ENCODE results near the gene ABCC4.

The ABCC4 gene

GRCh38 chr13:95258619-95259194, 42.5 kb downstream of the ABCC4 start:
- in situ Hi-C loops (cut with MboI; ENCODE audit: low sequenced_read_pairs), result no loop called here

DNA sequence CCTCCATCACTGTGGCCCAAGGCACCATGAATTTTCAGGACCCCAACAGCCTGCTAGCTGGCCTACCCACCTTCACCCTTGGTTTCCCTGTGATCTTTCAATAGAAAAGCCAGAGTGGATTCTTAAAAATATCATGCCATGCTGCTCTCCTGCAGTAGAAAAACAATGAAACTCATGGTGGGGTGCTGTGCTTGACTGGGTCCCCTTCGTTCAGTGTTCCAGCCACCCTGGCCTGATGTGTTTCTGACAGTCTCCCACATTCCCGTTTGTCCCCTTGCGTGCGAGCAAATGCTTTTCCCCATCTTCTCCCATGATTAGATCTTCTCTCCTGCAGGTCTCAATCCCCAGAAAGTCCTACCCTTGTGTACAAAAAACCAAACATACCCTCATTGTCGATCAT, 43.2 kb downstream of the ABCC4 start:
- in situ Hi-C loops (cut with MboI; ENCODE audit: low sequenced_read_pairs), result no loop called here

GRCh38 chr13:95256091-95256490, 45.2 kb downstream of the ABCC4 start:
- in situ Hi-C loops (cut with MboI; ENCODE audit: low sequenced_read_pairs), result no loop called here

- in situ Hi-C loops (cut with MboI; ENCODE audit: low sequenced_read_pairs), result no loop called here
These were observed 46.0 kb downstream of the ABCC4 start for GRCh38 chr13:95255072-95255732.

- in situ Hi-C loops (cut with MboI; ENCODE audit: low sequenced_read_pairs), result no loop called here
These were observed 46.9 kb downstream of the ABCC4 start for GRCh38 chr13:95254339-95254738.

- in situ Hi-C loops (cut with MboI; ENCODE audit: low sequenced_read_pairs), result no loop called here
These were observed 48.2 kb downstream of the ABCC4 start for GRCh38 chr13:95253033-95253432.

DNA sequence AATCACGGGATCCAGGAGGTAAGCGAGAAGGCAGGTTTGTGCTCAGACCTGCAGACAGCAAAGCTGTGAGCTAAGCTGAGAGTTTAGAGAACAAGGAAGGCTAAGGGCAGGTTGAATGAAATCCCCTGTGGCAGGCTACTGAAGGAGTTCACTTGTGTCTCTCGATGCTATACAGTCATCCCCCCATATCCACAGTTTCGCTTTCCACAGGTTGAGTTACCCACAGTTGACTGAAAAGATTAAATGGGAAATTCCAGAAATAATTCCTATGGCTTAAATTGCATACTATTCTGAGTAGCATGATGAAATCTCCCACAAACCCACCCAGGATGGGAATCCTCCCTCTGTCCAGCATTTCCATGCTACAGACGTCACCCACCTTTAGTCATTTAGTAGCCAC, 49.6 kb downstream of the ABCC4 start:
- in situ Hi-C loops (cut with MboI; ENCODE audit: low sequenced_read_pairs), result no loop called here

DNA sequence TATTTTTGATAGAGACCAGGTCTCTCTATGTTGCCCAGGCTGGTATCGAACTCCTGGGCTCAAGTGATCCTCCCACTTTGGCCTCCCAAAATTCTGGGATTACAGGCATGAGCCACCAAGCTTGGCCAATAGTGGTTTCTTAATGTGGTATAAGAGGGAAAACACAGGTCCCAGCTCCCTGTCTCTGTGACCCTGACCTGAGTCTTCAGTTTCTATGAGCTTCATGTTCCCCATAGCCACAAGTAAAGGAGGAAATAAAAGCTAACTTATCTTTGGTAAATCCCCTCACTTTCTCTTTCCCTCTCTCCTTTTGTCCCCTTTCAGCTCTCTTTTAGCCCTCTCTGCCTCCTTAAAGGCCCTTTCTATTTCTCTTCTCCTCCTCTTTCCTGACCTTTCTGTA, 50.3 kb downstream of the ABCC4 start:
- in situ Hi-C loops (cut with MboI; ENCODE audit: low sequenced_read_pairs), result no loop called here

DNA sequence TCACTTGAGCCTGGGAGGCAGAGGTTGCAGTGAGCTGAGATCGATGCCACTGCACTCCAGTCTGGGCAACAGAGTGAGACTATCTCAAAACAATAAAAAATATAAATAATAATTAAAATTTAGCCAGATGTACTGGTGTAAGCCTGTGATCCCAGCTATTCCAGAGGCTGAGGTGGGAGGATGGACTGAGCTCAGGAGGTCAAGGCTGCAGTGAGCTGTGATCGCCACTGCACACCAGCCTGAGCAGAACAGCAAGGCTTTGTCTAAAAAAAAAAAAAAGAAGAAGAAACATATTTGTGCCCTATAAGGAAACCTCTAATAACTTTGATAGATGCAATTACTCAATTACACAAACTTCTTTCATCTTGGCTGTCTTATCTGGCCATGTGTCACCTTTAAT, 52.3 kb downstream of the ABCC4 start:
- in situ Hi-C loops (cut with MboI; ENCODE audit: low sequenced_read_pairs), result no loop called here

DNA sequence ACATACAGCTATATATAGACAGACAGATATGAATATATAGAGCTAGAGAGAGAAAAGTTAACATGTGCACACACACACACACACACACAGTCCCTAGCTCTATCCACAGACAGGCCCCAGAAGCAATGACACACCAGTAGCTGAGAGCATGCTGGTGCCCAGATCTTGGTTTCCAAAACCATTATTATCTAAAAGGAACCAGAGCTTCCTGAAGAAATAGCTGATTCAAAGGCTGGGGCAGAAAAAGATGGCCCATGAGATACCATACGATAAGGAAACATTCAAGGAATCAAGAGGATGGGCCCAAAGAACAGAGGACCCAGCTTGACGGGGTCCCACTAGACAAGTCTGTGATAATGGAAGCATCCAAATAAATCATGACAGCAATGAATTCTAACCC, 53.4 kb downstream of the ABCC4 start:
- in situ Hi-C loops (cut with MboI; ENCODE audit: low sequenced_read_pairs), result no loop called here

GRCh38 chr13:95247171-95247570, 54.1 kb downstream of the ABCC4 start:
- in situ Hi-C loops (cut with MboI; ENCODE audit: low sequenced_read_pairs), result no loop called here

- in situ Hi-C loops (cut with MboI; ENCODE audit: low sequenced_read_pairs), result no loop called here
These were observed 54.8 kb downstream of the ABCC4 start for GRCh38 chr13:95246292-95247082.

DNA sequence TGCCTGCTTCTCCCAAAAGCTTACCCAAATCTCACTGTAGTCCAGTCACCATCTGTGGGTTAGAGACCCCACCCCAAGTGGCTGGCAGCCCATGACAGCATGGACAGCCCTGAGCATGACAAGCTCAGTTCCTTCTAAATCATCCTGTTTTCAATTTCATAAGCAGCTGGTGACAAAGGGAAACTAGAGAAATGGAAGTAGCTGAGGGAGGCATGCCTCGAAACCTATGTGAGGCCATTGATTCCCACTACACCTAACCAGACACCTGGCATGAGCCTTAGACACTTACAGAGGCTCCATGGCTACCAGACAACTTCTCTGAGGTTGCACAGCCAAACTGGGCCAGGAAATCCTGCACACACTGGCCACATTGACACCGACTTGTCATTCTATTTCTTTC, 56.2 kb downstream of the ABCC4 start:
- in situ Hi-C loops (cut with MboI; ENCODE audit: low sequenced_read_pairs), result no loop called here

DNA sequence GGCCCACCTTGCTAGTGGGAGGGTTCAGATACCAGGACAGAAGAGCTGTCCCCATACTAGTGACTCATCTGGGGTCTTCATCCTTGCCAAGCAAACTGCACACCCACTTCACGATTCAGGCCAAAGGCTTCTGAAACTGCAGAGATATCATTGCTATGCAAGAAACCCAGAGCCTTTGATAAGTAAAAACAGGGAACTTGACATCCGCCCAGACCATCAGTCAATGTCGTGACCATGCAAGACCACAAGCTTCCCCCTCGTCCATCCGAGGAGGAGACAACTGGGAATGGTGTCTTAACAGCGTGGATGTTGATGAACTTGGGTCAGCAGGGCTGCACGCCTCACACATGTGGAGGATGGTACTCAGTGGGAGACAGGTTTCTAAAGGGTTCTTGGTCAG, 58.0 kb downstream of the ABCC4 start:
- in situ Hi-C loops (cut with MboI; ENCODE audit: low sequenced_read_pairs), result no loop called here

DNA sequence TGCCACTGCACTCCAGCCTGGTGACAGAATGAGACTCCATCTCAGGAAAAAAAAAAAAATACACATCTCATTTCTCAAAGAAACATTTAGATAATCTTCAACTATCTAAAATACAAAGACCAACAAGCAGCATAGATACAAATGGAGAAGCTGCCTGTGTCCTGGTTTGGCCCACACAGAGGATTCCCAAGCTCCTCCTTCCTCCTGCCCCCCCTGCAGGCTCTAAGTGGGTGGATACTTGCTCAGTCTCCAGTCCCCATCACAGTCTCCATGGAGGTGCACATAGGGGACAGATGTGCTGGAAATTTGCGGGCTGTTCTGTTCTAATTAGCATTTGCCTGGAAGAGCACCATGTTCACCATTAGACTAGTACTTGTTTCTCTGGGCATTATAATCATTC, 59.9 kb downstream of the ABCC4 start:
- in situ Hi-C loops (cut with MboI; ENCODE audit: low sequenced_read_pairs), result no loop called here

DNA sequence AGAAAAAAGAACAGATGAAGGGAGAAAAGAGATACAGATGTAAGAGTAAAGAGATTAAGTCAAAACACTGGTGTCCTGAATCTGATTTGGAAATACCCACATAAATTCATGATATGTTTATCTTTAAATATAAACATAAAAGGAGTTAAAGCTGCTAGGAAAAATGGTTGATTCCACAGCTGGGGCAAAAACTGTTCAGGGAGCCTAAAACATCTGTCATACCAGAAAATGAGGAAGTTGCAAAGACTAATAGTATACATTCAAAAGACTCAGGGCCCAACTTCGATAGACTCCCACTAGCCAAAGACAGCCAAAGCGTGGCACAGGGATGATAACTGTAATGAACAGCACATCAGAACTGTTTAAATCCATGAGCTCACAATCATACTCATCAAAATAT, 62.0 kb downstream of the ABCC4 start:
- in situ Hi-C loops (cut with MboI; ENCODE audit: low sequenced_read_pairs), result no loop called here

- in situ Hi-C loops (cut with MboI; ENCODE audit: low sequenced_read_pairs), result no loop called here
These were observed 63.9 kb downstream of the ABCC4 start for GRCh38 chr13:95237310-95237870.

- in situ Hi-C loops (cut with MboI; ENCODE audit: low sequenced_read_pairs), result no loop called here
These were observed 64.5 kb downstream of the ABCC4 start for GRCh38 chr13:95236774-95237173.

DNA sequence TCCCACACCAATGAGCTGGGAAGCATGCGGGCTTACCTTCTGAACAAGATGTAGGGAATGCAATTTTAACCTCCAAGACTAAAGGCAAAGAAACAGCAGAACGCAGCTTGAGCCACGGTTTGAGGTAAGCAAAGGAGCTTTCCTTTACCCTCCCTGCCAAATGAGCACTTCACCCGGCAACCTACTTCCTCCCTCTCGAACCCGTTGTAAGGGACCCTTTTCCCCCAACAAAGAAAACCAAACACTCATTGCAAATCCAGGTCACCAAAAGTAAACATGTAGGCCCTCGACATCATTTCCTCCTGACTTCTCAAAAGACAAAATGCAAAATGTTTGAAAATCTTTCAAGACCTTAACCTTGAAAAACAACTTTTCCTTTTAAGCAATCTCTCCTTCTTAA, 65.3 kb downstream of the ABCC4 start:
- in situ Hi-C loops (cut with MboI; ENCODE audit: low sequenced_read_pairs), result no loop called here

- in situ Hi-C loops (cut with MboI; ENCODE audit: low sequenced_read_pairs), result no loop called here
These were observed 66.0 kb downstream of the ABCC4 start for GRCh38 chr13:95235199-95235756.

DNA sequence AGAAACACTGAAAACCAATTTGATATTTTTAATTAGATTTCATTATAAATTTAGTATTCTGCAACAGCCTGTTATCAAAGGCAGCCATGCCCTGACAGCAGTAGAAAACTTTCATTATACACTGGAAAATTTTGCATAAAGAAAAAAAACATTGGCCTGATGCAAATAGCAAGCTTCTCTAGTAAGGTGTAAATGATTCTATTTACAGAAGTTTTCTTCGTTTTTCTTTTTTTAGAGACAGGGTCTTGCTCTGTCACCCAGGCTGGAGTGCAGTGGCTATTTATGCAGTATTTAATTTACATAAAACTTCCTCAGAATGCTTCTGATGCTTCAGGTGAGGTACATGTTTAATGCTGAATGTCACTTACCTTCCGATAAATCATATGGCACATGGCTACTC, 67.0 kb downstream of the ABCC4 start:
- in situ Hi-C loops (cut with MboI; ENCODE audit: low sequenced_read_pairs), result no loop called here
